HepG2 (cell line): ENCODE results near the gene SSBP2. TPM values are rescaled to one million over a fixed set of nuclear protein-coding genes. Genes with fewer than 3 reads are reported as not detected.

ENCODE experiments used
- ATAC-seq: fragments of 200-7000 bp; cut with Tn5 transposase; 3 replicates; pipeline ENCODE4 v1.9.1; 2020; ENCODE audit warnings: mild to moderate bottlenecking, moderate library complexity
- BruUV-seq: library from RNA; stranded (reverse); fragments of 400-500 nt; replicated peaks from 2 replicates; lab custom pipeline; 2021; lab: Mats Ljungman, UMichigan
- CTCF ChIA-PET: fragments of 300-600 bp; formaldehyde crosslinking; extraction: SDS; loops from one replicate; lab custom pipeline; 2021; ENCODE audit warnings: low total read pairs, inconsistent platforms, low intra/inter-chr PET ratio; lab: Yijun Ruan, JAX
- POLR2A ChIA-PET: fragments of 350-600 bp; sonication (Branson Sonifier 250); formaldehyde crosslinking; loops from one replicate; lab custom pipeline; 2020; ENCODE audit warnings: antibody characterized with exemption, inconsistent platforms; lab: Yijun Ruan, JAX
- DNase-seq: peaks from one replicate; pipeline ENCODE4 v3.0.0-alpha.2; 2015; ENCODE audit warnings: low spot score
- FAIRE-seq: peaks from 3 replicates; lab custom pipeline; 2011; peaks lifted over from hg19 to GRCh38; lab: Jason Lieb, UNC
- H2AFZ ChIP-seq: one replicate; pipeline ENCODE4 v1.6.1; 2011; ENCODE audit warnings: low read length, inconsistent platforms
- H3K27ac ChIP-seq: fragments of 300-600 bp; 3 replicates; pipeline ENCODE4 v1.8.0; 2011; ENCODE audit warnings: mixed run types, mild to moderate bottlenecking, mixed read lengths, low read length, inconsistent platforms; ENCODE audit not compliant: insufficient read depth; ENCODE audit errors: extremely low read length
- H3K27me3 ChIP-seq, 2 experiments: fragments of 200-600 bp in 1 of 2; 2 replicates in 1 of 2; 3 replicates in 1 of 2; pipeline versions ENCODE4 v1.6.0 to v1.8.0; 2011; ENCODE audit warnings: low read length in 2 of 2, mild to moderate bottlenecking in 2 of 2, moderate library complexity in 2 of 2, inconsistent platforms in 1 of 2; ENCODE audit not compliant: insufficient read depth in 2 of 2, control insufficient read depth in 1 of 2
- H3K36me3 ChIP-seq, 2 experiments: fragments of 200-600 bp in 1 of 2; replicated peaks in 1 of 2; 2 replicates in 1 of 2; 3 replicates in 1 of 2; pipeline versions ENCODE4 v1.5.1 to v1.8.0; 2011; ENCODE audit warnings: low read length in 2 of 2, inconsistent platforms in 1 of 2; ENCODE audit not compliant: insufficient read depth in 2 of 2, control insufficient read depth in 1 of 2
- H3K4me1 ChIP-seq: 2 replicates; pipeline ENCODE4 v1.5.1; 2012; ENCODE audit warnings: low read length, inconsistent platforms; ENCODE audit not compliant: insufficient read depth
- H3K4me2 ChIP-seq: 2 replicates; pipeline ENCODE4 v1.6.0; 2011; ENCODE audit warnings: low read depth, low read length, inconsistent platforms
- H3K4me3 ChIP-seq, 3 experiments: fragments of 200-600 bp in 1 of 3; sonication (generic), shearing (Covaris generic) in 1 of 3; replicated peaks in 1 of 3; 2 replicates each; pipeline ENCODE4 v1.5.1; 2011 to 2016; ENCODE audit warnings: low read length in 3 of 3, inconsistent platforms in 2 of 3, low read depth in 2 of 3, mild to moderate bottlenecking in 2 of 3, control low read depth in 1 of 3, mixed read lengths in 1 of 3; ENCODE audit not compliant: insufficient read depth in 1 of 3
- H3K79me2 ChIP-seq: one replicate; pipeline ENCODE4 v1.6.1; 2011; ENCODE audit warnings: low read length, inconsistent platforms; ENCODE audit not compliant: insufficient read depth
- H3K9ac ChIP-seq: 2 replicates; pipeline ENCODE4 v1.6.0; 2011; ENCODE audit warnings: mild to moderate bottlenecking, low read depth, low read length, inconsistent platforms; ENCODE audit not compliant: insufficient read depth
- H3K9me3 ChIP-seq: 2 replicates; pipeline ENCODE4 v1.5.1; 2012; ENCODE audit warnings: mild to moderate bottlenecking, low read length
- H4K20me1 ChIP-seq: 2 replicates; pipeline ENCODE4 v1.6.0; 2011; ENCODE audit warnings: inconsistent platforms, mild to moderate bottlenecking, low read length, moderate library complexity; ENCODE audit not compliant: insufficient read depth
- HIVEP1 ChIP-seq: sonication (generic); formaldehyde crosslinking; IDR thresholded peaks from 2 replicates; pipeline ENCODE4 v1.4.0; 2020; ENCODE audit warnings: mild to moderate bottlenecking, missing genetic modification reagents
- SALL2 ChIP-seq: sonication (generic); formaldehyde crosslinking; IDR thresholded peaks from 2 replicates; pipeline ENCODE4 v1.8.1; 2023; ENCODE audit warnings: mild to moderate bottlenecking, missing genetic modification reagents, inconsistent platforms
- SRF ChIP-seq: IDR thresholded peaks from 2 replicates; pipeline ENCODE4 v1.6.1; 2011; ENCODE audit warnings: mild to moderate bottlenecking, low read depth, low read length, moderate library complexity
- ZNF329 ChIP-seq: sonication (generic); formaldehyde crosslinking; IDR thresholded peaks from 2 replicates; pipeline ENCODE4 v1.9.0; 2021; ENCODE audit warnings: low read depth, mild to moderate bottlenecking, missing genetic modification reagents
- ZNF547 ChIP-seq: sonication (generic); formaldehyde crosslinking; IDR thresholded peaks from 2 replicates; pipeline ENCODE4 v1.5.1; 2020; ENCODE audit warnings: mild to moderate bottlenecking, missing genetic modification reagents
- WGBS: methylation state at CpG from one replicate; pipeline ENCODE4 v1.1.6; 2017; ENCODE audit warnings: low lambda C conversion rate; 5-methylcytosine and 5-hydroxymethylcytosine counted together
- in situ Hi-C: cut with HindIII; loops from 2 replicates; pipeline ENCODE4 v1.10.0; 2017; ENCODE audit warnings: low pct_unique_long_range_greater_than_20kb; ENCODE audit not compliant: extremely low pct_ligation_motif_present
- intact Hi-C: fragments of 100-400 bp; cut with micrococcal nuclease; formaldehyde crosslinking; loops from one replicate; pipeline ENCODE4 v1.10.0; 2022; ENCODE audit not compliant: unreplicated experiment
- polyA plus RNA-seq, 8 experiments: library from polyadenylated mRNA; depleted of rRNA in 3 of 8; stranded (reverse) in 7 of 8; unstranded in 1 of 8; fragments of >200 nt; fragmentation: Illumina TruSeq in 4 of 8; extraction: Trizol in 4 of 8; gene quantifications; 2 replicates each; pipeline versions ENCODE4 v1.2.1 to v1.2.3, GENCODE V29; 2011 to 2016; ENCODE audit warnings: low read depth in 4 of 8, missing spikeins in 1 of 8, mixed read lengths in 1 of 8; ENCODE audit not compliant: insufficient read depth in 1 of 8
- total RNA-seq, 5 experiments: library from RNA; depleted of rRNA; stranded (reverse); fragments of >200 nt; fragmentation: Illumina TruSeq; extraction: Trizol; gene quantifications; 2 replicates each; pipeline ENCODE4 v1.2.3, GENCODE V29; 2016; ENCODE audit warnings: low read depth in 1 of 5
- TF ChIP-seq, protein P1 (sequence below): sonication (generic); formaldehyde crosslinking; IDR thresholded peaks from 2 replicates; pipeline ENCODE4 v1.4.0; 2020; ENCODE audit warnings: mild to moderate bottlenecking, missing genetic modification reagents

The SSBP2 gene
- total and polyA plus RNA-seq, 2 of the 13 experiments (the other 11 are each of a cell fraction or from before 2014, with no cell fraction given) = 0.16 TPM; not detected in 1

DNA sequence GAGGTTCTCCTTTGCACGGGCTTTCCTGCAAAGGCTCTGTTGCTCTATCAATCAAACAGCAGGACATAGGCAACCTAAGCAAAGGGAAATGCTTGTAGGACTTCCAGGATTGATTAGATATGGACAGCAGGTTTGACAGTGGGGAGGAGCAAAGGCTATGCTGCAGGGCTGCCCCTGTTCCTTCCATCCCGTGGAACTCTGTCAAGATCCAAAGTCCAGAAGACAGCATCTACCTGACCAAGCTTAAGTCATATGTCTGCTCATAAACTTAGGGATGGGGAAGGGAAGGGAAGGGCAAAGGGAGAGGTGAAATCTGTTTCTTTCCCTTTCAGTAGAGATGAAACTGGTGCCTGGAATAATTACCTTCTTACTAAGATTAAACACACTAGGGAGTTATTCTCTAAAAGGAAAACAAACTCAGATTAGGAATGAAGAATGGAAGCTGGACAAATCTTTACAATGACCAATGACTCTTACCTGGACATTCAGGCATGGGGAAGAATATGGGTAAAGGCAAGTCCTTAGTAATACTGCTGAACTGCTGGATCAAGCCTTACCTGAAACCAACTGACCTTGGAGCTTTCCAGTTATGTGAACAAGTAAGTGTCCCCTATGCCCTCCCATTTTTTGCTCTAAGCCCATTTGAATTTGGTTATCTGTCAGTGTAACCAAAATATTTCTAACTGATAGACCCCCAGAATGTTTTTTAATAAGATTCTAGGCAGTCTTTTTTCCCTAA, 348.5 kb downstream of the SSBP2 start:
- CTCF ChIA-PET = no interaction called here
- no peak for FAIRE-seq
- 0% methylated on average over 2 of the region's 2 CpGs for WGBS

DNA sequence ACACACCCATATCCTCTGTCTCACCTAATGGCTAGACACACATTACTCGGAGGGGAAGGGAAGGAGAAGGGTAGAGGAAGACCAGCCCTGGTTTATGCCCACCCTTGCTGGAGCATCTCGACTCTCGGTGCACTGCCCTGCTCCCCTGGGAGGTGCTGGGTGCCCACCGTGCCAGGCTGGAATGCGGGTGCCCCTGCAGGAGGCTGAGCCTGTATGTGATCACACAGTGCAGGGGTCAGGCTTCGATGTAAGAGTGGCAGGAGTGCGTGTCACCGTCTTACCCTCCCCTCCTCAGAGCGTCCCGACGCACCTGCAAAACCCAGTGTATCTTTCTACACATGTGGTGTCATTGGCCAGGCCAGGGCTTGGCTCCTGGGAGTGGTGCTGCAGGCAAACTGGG, 349.6 kb downstream of the SSBP2 start:
- Histone ChIP-seq H3K27me3 (peaks cover 0 to 3% of the 10 kb centered on the region in 2 experiments; a peak in 2 of 5 replicates), H3K4me3 (no peak overlapping the region), H3K79me2 (no peaks in the 10 kb centered on the region), H3K4me2 (no peak overlapping the region), H4K20me1 (no peaks in the 10 kb centered on the region), H3K4me1 (peaks cover 7% of the 10 kb centered on the region), H3K36me3 (no peaks in the 10 kb centered on the region), H3K9me3 (no peaks in the 10 kb centered on the region), H3K27ac (no peak overlapping the region)
- no peak for DNase-seq
- CTCF ChIA-PET = no interaction called here
- POLR2A ChIA-PET = no interaction called here
- no peak; the same call in 2 of the 3 replicates for ATAC-seq
- intact Hi-C loops = no loop called here
- no peak for FAIRE-seq
- WGBS = 67% methylated on average over 6 of the region's 11 CpGs
- TF ChIP-seq, protein P1, sequence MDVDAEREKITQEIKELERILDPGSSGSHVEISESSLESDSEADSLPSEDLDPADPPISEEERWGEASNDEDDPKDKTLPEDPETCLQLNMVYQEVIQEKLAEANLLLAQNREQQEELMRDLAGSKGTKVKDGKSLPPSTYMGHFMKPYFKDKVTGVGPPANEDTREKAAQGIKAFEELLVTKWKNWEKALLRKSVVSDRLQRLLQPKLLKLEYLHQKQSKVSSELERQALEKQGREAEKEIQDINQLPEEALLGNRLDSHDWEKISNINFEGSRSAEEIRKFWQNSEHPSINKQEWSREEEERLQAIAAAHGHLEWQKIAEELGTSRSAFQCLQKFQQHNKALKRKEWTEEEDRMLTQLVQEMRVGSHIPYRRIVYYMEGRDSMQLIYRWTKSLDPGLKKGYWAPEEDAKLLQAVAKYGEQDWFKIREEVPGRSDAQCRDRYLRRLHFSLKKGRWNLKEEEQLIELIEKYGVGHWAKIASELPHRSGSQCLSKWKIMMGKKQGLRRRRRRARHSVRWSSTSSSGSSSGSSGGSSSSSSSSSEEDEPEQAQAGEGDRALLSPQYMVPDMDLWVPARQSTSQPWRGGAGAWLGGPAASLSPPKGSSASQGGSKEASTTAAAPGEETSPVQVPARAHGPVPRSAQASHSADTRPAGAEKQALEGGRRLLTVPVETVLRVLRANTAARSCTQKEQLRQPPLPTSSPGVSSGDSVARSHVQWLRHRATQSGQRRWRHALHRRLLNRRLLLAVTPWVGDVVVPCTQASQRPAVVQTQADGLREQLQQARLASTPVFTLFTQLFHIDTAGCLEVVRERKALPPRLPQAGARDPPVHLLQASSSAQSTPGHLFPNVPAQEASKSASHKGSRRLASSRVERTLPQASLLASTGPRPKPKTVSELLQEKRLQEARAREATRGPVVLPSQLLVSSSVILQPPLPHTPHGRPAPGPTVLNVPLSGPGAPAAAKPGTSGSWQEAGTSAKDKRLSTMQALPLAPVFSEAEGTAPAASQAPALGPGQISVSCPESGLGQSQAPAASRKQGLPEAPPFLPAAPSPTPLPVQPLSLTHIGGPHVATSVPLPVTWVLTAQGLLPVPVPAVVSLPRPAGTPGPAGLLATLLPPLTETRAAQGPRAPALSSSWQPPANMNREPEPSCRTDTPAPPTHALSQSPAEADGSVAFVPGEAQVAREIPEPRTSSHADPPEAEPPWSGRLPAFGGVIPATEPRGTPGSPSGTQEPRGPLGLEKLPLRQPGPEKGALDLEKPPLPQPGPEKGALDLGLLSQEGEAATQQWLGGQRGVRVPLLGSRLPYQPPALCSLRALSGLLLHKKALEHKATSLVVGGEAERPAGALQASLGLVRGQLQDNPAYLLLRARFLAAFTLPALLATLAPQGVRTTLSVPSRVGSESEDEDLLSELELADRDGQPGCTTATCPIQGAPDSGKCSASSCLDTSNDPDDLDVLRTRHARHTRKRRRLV (CRISPR knock-in tag) = no peak
- no peak for TF ChIP-seq SRF
- no peak for TF ChIP-seq SALL2
- TF ChIP-seq, all 625 proteins: peak for 0
- in situ Hi-C loops = no loop called here
- BruUV-seq = no TSS peak
- no peak overlapping the region for H3K9ac ChIP-seq
- H2AFZ ChIP-seq = no peak overlapping the region

More for the DNA sequence above, 348.5 kb downstream of the SSBP2 start:
- no peaks in the 10 kb centered on the region for H4K20me1 ChIP-seq
- no peaks in the 10 kb centered on the region for H3K79me2 ChIP-seq
- no peak overlapping the region for H3K9ac ChIP-seq
- POLR2A ChIA-PET = no interaction called here
- DNase-seq (no peak), ATAC-seq (peak; percentile 48; the same call in 2 of the 3 replicates)
- H2AFZ ChIP-seq = no peak overlapping the region
- no peaks in the 10 kb centered on the region for H3K9me3 ChIP-seq
- H3K4me1 ChIP-seq = peaks cover 7% of the 10 kb centered on the region
- BruUV-seq = no TSS peak
- intact Hi-C loops = no loop called here
- no peaks in the 10 kb centered on the region for H3K27me3 ChIP-seq
- no peak overlapping the region for H3K4me3 ChIP-seq
- TF ChIP-seq ZNF329 (CRISPR knock-in tag) = peak; percentile 99
- TF ChIP-seq ZNF547 = no peak
- no peak for TF ChIP-seq HIVEP1 (CRISPR knock-in tag)
- no peaks in the 10 kb centered on the region for H3K36me3 ChIP-seq
- in situ Hi-C loops = no loop called here
- H3K27ac ChIP-seq = no peak overlapping the region
- no peak overlapping the region for H3K4me2 ChIP-seq
